Astrocyte of the cerebellum (primary cell): ENCODE results near the gene C16orf87.
A peak's percentile ranks its signal among the peaks of the same experiment; 100 is the strongest.
"Not testable (repeated sequence)": the region's sequence is repeated elsewhere in the genome, so short reads cannot be mapped to it uniquely, and the experiment has no call there.

Source experiments
- DNase-seq: peaks from one replicate; pipeline ENCODE4 v3.0.0-alpha.2; 2011; ENCODE audit warnings: low read depth
- H3K4me3 ChIP-seq: 2 replicates; pipeline ENCODE4 v1.5.1; 2011; ENCODE audit warnings: mild to moderate bottlenecking, low read depth, low read length, moderate library complexity
- CTCF ChIP-seq: IDR thresholded peaks from 2 replicates; pipeline ENCODE4 v1.5.1; 2012; ENCODE audit warnings: low read length, low read depth, moderate library complexity, mild to moderate bottlenecking; ENCODE audit errors: missing control alignments
- in situ Hi-C: cut with HindIII; loops from 2 replicates; pipeline ENCODE4 v1.10.0; 2017; ENCODE audit warnings: low sequenced_read_pairs

The C16orf87 gene

GRCh38 chr16:46790599-46791270 is 40.2 kb downstream of the C16orf87 start:
- TF ChIP-seq CTCF, result no peak
- in situ Hi-C loops, result no loop called here
- no peak for DNase-seq
- peak overlapping the region; percentile 56 for H3K4me3 ChIP-seq

- DNase-seq, result peak; percentile 4
- no peak for TF ChIP-seq CTCF
- in situ Hi-C loops, result no loop called here
- peak overlapping the region; percentile 56 for H3K4me3 ChIP-seq
Observed at GRCh38 chr16:46789499-46790414, 41.2 kb downstream of the C16orf87 start.

GRCh38 chr16:46788891-46789474 is 42.0 kb downstream of the C16orf87 start:
- no peak for DNase-seq
- in situ Hi-C loops, result no loop called here
- TF ChIP-seq CTCF, result no peak
- no peak overlapping the region for H3K4me3 ChIP-seq

GRCh38 chr16:46787909-46788308 is 43.1 kb downstream of the C16orf87 start:
- in situ Hi-C loops, result no loop called here
- DNase-seq, result no peak
- TF ChIP-seq CTCF, result no peak

GRCh38 chr16:46785076-46785845 is 45.7 kb downstream of the C16orf87 start:
- DNase-seq, result no peak
- in situ Hi-C loops, result no loop called here
- H3K4me3 ChIP-seq, result no peak overlapping the region
- no peak for TF ChIP-seq CTCF

More at GRCh38 chr16:46787909-46788308, 43.1 kb downstream of the C16orf87 start:
- H3K4me3 ChIP-seq, result no peak overlapping the region

GRCh38 chr16:46784569-46784968 is 46.4 kb downstream of the C16orf87 start:
- DNase-seq, H3K4me3 ChIP-seq, in situ Hi-C loops: not testable (repeated sequence)
